CD8-positive, alpha-beta memory T cell (primary cell): Measurements from ENCODE around the gene UFD1. TPM values are rescaled to one million over a fixed set of nuclear protein-coding genes. Genes with fewer than 3 reads are reported as not detected.

ENCODE experiments used
- CTCF ChIA-PET: fragments of 350-600 bp; sonication (Branson Sonifier 250); formaldehyde crosslinking; loops from one replicate; lab custom pipeline; 2021; ENCODE audit warnings: antibody characterized with exemption; lab: Charles Lee
- POLR2A ChIA-PET: fragments of 350-600 bp; sonication (Branson Sonifier 250); formaldehyde crosslinking; loops from one replicate; lab custom pipeline; 2021; ENCODE audit warnings: antibody characterized with exemption; lab: Charles Lee
- DNase-seq, 5 donors: peaks; one replicate each; pipeline versions ENCODE4 v3.0.0 to v3.0.0-alpha.2; 2020 to 2022; ENCODE audit warnings: mixed read lengths in 1 of 5
- H3K27ac ChIP-seq: one replicate; pipeline ENCODE4 v1.7.0; 2013; ENCODE audit warnings: low read depth, mild to moderate bottlenecking, low read length, moderate library complexity
- H3K27me3 ChIP-seq: 2 replicates; pipeline ENCODE4 v1.7.0; 2013; ENCODE audit warnings: low read length, mild to moderate bottlenecking; ENCODE audit not compliant: insufficient read depth, poor library complexity, severe bottlenecking
- H3K36me3 ChIP-seq: 2 replicates; pipeline ENCODE4 v1.7.0; 2013; ENCODE audit warnings: mild to moderate bottlenecking, low read length, moderate library complexity; ENCODE audit not compliant: insufficient read depth
- H3K4me1 ChIP-seq: 2 replicates; pipeline ENCODE4 v1.7.0; 2013; ENCODE audit warnings: mild to moderate bottlenecking, low read length, moderate library complexity; ENCODE audit not compliant: insufficient read depth
- H3K4me3 ChIP-seq: 2 replicates; pipeline ENCODE4 v1.7.0; 2013; ENCODE audit warnings: mild to moderate bottlenecking, low read length
- H3K9me3 ChIP-seq: 2 replicates; pipeline ENCODE4 v1.7.0; 2013; ENCODE audit warnings: mild to moderate bottlenecking, low read length
- H3K27ac Mint-ChIP-seq, 8 donors: one replicate each; pipeline ENCODE4 v1.8.0; 2020 to 2021; ENCODE audit warnings: mixed read lengths in 8 of 8, mild to moderate bottlenecking in 6 of 8, inconsistent platforms in 3 of 8, moderate library complexity in 3 of 8
- H3K27me3 Mint-ChIP-seq, 2 donors: one replicate each; pipeline ENCODE4 v1.8.0; 2020 to 2021; ENCODE audit warnings: mixed read lengths in 2 of 2, mild to moderate bottlenecking in 1 of 2, moderate library complexity in 1 of 2
- H3K36me3 Mint-ChIP-seq, 3 donors: one replicate each; pipeline ENCODE4 v1.8.0; 2020 to 2021; ENCODE audit warnings: mixed read lengths in 3 of 3, inconsistent platforms in 1 of 3, mild to moderate bottlenecking in 1 of 3
- H3K4me1 Mint-ChIP-seq, 3 donors: one replicate each; pipeline ENCODE4 v1.8.0; 2020 to 2021; ENCODE audit warnings: mixed read lengths in 3 of 3, inconsistent platforms in 1 of 3, mild to moderate bottlenecking in 1 of 3
- H3K4me3 Mint-ChIP-seq, 7 donors: one replicate each; pipeline ENCODE4 v1.8.0; 2020 to 2021; ENCODE audit warnings: mixed read lengths in 7 of 7, mild to moderate bottlenecking in 6 of 7, moderate library complexity in 4 of 7, inconsistent platforms in 2 of 7
- H3K9me3 Mint-ChIP-seq, 5 donors: one replicate each; pipeline ENCODE4 v1.8.0; 2020 to 2022; ENCODE audit warnings: mixed read lengths in 5 of 5, mild to moderate bottlenecking in 3 of 5, moderate library complexity in 2 of 5, inconsistent platforms in 1 of 5
- polyA plus RNA-seq: library from polyadenylated mRNA; unstranded; fragments of 300-500 nt; fragmentation: Illumina TruSeq; gene quantifications from one replicate; pipeline ENCODE4 v1.2.3, GENCODE V29; 2021
- total RNA-seq, 2 experiments: library from RNA; stranded (reverse); gene quantifications; one replicate each; pipeline ENCODE4 v1.2.3, GENCODE V29; 2021

Gene UFD1
- total and polyA plus RNA-seq, 3 experiments from 2014 or later = 82.7 to 88.8 (median 87.3) TPM

- H3K4me3 Mint-ChIP-seq = peak overlapping the region in 1 of 7 donors; percentile 29
- CTCF ChIA-PET = no interaction called here
- peaks cover 13% of the 10 kb centered on the region for H3K4me1 ChIP-seq
Measured at GRCh38 chr22:19504900-19505734, 26.1 kb upstream of the UFD1 start.

GRCh38 chr22:19503869-19504268 is 24.9 kb upstream of the UFD1 start:
- Histone ChIP-seq H3K4me1 (peaks cover 13% of the 10 kb centered on the region), H3K27me3 (no peaks in the 10 kb centered on the region), H3K9me3 (no peaks in the 10 kb centered on the region), H3K27ac (no peak overlapping the region), H3K36me3 (no peaks in the 10 kb centered on the region), H3K4me3 (no peak overlapping the region)
- Mint-ChIP-seq H3K9me3 (no peaks in the 10 kb centered on the region), H3K27ac (no peak overlapping the region), H3K27me3 (no peaks in the 10 kb centered on the region), H3K36me3 (no peaks in the 10 kb centered on the region), H3K4me1 (peaks cover 10 to 16% (median 10%) of the 10 kb centered on the region in 3 donors), H3K4me3 (no peak overlapping the region)
- ChIA-PET POLR2A (no interaction called here), CTCF (no interaction called here)
- DNase-seq = no peak

More at GRCh38 chr22:19504900-19505734, 26.1 kb upstream of the UFD1 start:
- H3K27ac ChIP-seq = no peak overlapping the region
- no peaks in the 10 kb centered on the region for H3K36me3 ChIP-seq
- Mint-ChIP-seq H3K27me3 (no peaks in the 10 kb centered on the region), H3K9me3 (no peaks in the 10 kb centered on the region), H3K36me3 (no peaks in the 10 kb centered on the region), H3K4me1 (peaks cover 10 to 16% (median 10%) of the 10 kb centered on the region in 3 donors), H3K27ac (peak overlapping the region in 3 of 8 donors; percentile 45 to 89 (median 47))
- H3K4me3 ChIP-seq = no peak overlapping the region
- POLR2A ChIA-PET = no interaction called here
- no peaks in the 10 kb centered on the region for H3K9me3 ChIP-seq
- peak in 1 of 5 donors; percentile 10 for DNase-seq
- no peaks in the 10 kb centered on the region for H3K27me3 ChIP-seq

- H3K9me3 Mint-ChIP-seq = no peaks in the 10 kb centered on the region
- no peak overlapping the region for H3K27ac Mint-ChIP-seq
- no peak overlapping the region for H3K27ac ChIP-seq
- no peak for DNase-seq
- CTCF ChIA-PET = no interaction called here
- H3K4me1 Mint-ChIP-seq = peaks cover 10 to 16% (median 10%) of the 10 kb centered on the region in 3 donors
- H3K4me3 Mint-ChIP-seq = no peak overlapping the region
- H3K4me1 ChIP-seq = peaks cover 13% of the 10 kb centered on the region
- H3K4me3 ChIP-seq = no peak overlapping the region
- POLR2A ChIA-PET = no interaction called here
- H3K27me3 ChIP-seq = no peaks in the 10 kb centered on the region
- H3K27me3 Mint-ChIP-seq = no peaks in the 10 kb centered on the region
- no peaks in the 10 kb centered on the region for H3K36me3 Mint-ChIP-seq
- no peaks in the 10 kb centered on the region for H3K9me3 ChIP-seq
- H3K36me3 ChIP-seq = no peaks in the 10 kb centered on the region
Measured at GRCh38 chr22:19503367-19503766, 24.4 kb upstream of the UFD1 start.

GRCh38 chr22:19501897-19502447 is 23.0 kb upstream of the UFD1 start:
- no peak overlapping the region for H3K27ac Mint-ChIP-seq
- CTCF ChIA-PET = no interaction called here
- H3K27me3 Mint-ChIP-seq = no peaks in the 10 kb centered on the region

GRCh38 chr22:19499880-19500242 is 20.9 kb upstream of the UFD1 start:
- Mint-ChIP-seq H3K27ac (peak overlapping the region in 1 of 8 donors; percentile 54), H3K9me3 (no peaks in the 10 kb centered on the region), H3K27me3 (no peaks in the 10 kb centered on the region), H3K4me3 (no peak overlapping the region), H3K36me3 (no peaks in the 10 kb centered on the region), H3K4me1 (peaks cover 0 to 7% (median under 1%) of the 10 kb centered on the region in 3 donors)
- no peaks in the 10 kb centered on the region for H3K9me3 ChIP-seq
- CTCF ChIA-PET = no interaction called here
- POLR2A ChIA-PET = no interaction called here
- H3K4me3 ChIP-seq = no peak overlapping the region
- no peaks in the 10 kb centered on the region for H3K27me3 ChIP-seq
- no peak for DNase-seq
- no peaks in the 10 kb centered on the region for H3K36me3 ChIP-seq
- peaks cover under 1% of the 10 kb centered on the region for H3K4me1 ChIP-seq
- no peak overlapping the region for H3K27ac ChIP-seq

More at GRCh38 chr22:19501897-19502447, 23.0 kb upstream of the UFD1 start:
- Mint-ChIP-seq H3K36me3 (no peaks in the 10 kb centered on the region), H3K9me3 (no peaks in the 10 kb centered on the region), H3K4me3 (no peak overlapping the region), H3K4me1 (peaks cover 10 to 16% (median 10%) of the 10 kb centered on the region in 3 donors)
- H3K27ac ChIP-seq = no peak overlapping the region
- no peak overlapping the region for H3K4me3 ChIP-seq
- no peak for DNase-seq
- no peaks in the 10 kb centered on the region for H3K27me3 ChIP-seq
- peaks cover 13% of the 10 kb centered on the region for H3K4me1 ChIP-seq
- H3K36me3 ChIP-seq = no peaks in the 10 kb centered on the region
- POLR2A ChIA-PET = no interaction called here
- H3K9me3 ChIP-seq = no peaks in the 10 kb centered on the region

GRCh38 chr22:19499236-19499879 is 20.4 kb upstream of the UFD1 start:
- Mint-ChIP-seq H3K27me3 (no peaks in the 10 kb centered on the region), H3K9me3 (no peaks in the 10 kb centered on the region), H3K27ac (peak overlapping the region in 1 of 8 donors; percentile 9), H3K4me1 (peaks cover 0 to 4% (median 0%) of the 10 kb centered on the region in 3 donors), H3K36me3 (no peaks in the 10 kb centered on the region), H3K4me3 (no peak overlapping the region)
- POLR2A ChIA-PET = no interaction called here
- Histone ChIP-seq H3K27ac (no peak overlapping the region), H3K4me1 (no peaks in the 10 kb centered on the region), H3K9me3 (no peaks in the 10 kb centered on the region), H3K27me3 (no peaks in the 10 kb centered on the region), H3K4me3 (no peak overlapping the region), H3K36me3 (no peaks in the 10 kb centered on the region)
- DNase-seq = no peak
- CTCF ChIA-PET = no interaction called here

- Mint-ChIP-seq H3K4me1 (peaks cover 0 to 4% (median 0%) of the 10 kb centered on the region in 3 donors), H3K9me3 (no peaks in the 10 kb centered on the region), H3K27me3 (no peaks in the 10 kb centered on the region), H3K27ac (peak overlapping the region in 2 of 8 donors; percentile 9 to 76), H3K4me3 (no peak overlapping the region), H3K36me3 (no peaks in the 10 kb centered on the region)
- H3K27ac ChIP-seq = no peak overlapping the region
- DNase-seq = no peak
- H3K4me1 ChIP-seq = no peaks in the 10 kb centered on the region
- H3K4me3 ChIP-seq = no peak overlapping the region
- ChIA-PET CTCF (no interaction called here), POLR2A (no interaction called here)
- H3K36me3 ChIP-seq = no peaks in the 10 kb centered on the region
- H3K27me3 ChIP-seq = no peaks in the 10 kb centered on the region
- H3K9me3 ChIP-seq = no peaks in the 10 kb centered on the region
Measured at GRCh38 chr22:19498866-19499190, 19.8 kb upstream of the UFD1 start.
